ENCODE data around the gene UNC5B. TPM values are rescaled to one million over a fixed set of nuclear protein-coding genes. Genes with fewer than 3 reads are reported as not detected.
"Not testable (repeated sequence)": the region's sequence is repeated elsewhere in the genome, so short reads cannot be mapped to it uniquely, and the experiment has no call there.

The UNC5B gene
- total RNA-seq, 1 donor, result 9.9 TPM

DNA sequence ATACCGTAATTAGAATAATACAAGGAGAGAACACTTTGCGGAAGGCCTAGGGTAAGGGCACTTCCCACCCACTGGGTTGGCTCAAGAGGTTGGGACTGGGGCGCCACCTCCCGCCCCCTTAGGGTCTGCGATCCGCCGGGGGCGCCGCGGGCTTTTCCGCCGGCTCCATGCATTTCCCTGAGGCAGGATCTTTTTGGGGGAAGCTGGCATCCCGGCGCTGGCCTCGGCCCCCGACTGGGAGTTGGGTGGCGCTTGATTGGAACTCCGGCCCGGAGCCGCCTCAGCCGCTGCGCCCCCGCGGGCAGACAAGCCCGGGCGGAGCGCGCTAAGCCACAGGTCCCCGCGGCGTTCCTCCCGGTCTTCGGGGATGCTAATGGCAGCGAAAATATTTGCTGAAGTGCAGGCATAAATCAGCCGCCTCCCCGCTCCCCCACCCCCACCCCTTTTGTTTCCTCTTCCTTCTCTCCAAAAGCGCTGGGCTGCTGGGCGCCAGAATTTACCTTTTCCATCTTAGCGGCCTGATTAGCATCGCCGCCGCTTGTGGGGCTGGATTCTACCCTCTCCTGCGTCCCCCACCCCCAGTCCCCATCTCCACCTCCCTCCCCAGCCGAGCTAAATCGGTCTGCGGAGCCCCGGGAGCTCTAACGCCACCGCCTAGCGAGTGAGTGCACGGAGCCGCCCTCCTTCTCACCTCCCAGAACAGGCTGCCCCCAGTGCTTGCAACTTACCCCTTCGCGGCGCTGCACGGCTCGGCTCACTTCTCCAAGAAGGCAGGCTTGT lies 5.1 kb downstream of the UNC5B start:
- no peak for DNase-seq (ENCODE audit: low read depth)
- H3K4me3 ChIP-seq (ENCODE audit: low read depth, low read length), result peak overlapping the region; percentile 56
- TF ChIP-seq, protein P1, sequence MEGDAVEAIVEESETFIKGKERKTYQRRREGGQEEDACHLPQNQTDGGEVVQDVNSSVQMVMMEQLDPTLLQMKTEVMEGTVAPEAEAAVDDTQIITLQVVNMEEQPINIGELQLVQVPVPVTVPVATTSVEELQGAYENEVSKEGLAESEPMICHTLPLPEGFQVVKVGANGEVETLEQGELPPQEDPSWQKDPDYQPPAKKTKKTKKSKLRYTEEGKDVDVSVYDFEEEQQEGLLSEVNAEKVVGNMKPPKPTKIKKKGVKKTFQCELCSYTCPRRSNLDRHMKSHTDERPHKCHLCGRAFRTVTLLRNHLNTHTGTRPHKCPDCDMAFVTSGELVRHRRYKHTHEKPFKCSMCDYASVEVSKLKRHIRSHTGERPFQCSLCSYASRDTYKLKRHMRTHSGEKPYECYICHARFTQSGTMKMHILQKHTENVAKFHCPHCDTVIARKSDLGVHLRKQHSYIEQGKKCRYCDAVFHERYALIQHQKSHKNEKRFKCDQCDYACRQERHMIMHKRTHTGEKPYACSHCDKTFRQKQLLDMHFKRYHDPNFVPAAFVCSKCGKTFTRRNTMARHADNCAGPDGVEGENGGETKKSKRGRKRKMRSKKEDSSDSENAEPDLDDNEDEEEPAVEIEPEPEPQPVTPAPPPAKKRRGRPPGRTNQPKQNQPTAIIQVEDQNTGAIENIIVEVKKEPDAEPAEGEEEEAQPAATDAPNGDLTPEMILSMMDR (IDR thresholded peaks at IDR 0.05; ENCODE audit: insufficient read depth, low read depth, low read length), result peak; percentile 2

DNA sequence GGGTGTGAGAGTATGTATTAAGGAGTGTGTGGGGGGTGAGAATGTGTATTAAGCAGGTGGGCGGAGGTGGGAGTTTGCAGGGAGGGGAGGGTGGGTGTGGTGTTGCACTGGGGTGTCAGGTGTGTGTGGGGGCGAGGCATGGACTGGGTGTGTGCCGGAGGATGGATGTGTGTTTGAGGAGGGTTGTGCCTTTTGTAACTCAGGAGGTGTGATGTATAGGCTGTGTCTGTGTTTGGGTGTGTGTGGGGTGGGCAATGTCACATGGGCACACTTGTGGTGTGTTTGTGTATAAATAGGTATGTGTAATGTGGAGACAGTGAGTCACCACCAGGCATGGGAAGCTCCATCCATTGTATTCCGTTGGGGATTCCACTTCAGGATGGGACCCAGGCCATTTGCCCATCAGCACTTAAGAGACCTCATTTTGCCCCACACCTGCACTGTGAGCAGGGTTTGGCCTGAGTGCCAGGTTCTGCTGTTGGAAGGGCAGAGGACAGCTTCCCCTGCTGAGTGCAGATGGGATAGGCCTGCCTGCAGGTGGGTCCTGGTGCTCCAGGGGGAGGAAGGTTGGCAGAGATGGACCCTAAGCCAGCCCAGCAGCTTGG lies 5.8 kb downstream of the UNC5B start:
- TF ChIP-seq, protein P1 (IDR thresholded peaks at IDR 0.05; ENCODE audit: insufficient read depth, low read depth, low read length), result no peak
- DNase-seq (ENCODE audit: low read depth), result peak; percentile 64
- H3K4me3 ChIP-seq (ENCODE audit: low read depth, low read length), result peak overlapping the region; percentile 56

DNA sequence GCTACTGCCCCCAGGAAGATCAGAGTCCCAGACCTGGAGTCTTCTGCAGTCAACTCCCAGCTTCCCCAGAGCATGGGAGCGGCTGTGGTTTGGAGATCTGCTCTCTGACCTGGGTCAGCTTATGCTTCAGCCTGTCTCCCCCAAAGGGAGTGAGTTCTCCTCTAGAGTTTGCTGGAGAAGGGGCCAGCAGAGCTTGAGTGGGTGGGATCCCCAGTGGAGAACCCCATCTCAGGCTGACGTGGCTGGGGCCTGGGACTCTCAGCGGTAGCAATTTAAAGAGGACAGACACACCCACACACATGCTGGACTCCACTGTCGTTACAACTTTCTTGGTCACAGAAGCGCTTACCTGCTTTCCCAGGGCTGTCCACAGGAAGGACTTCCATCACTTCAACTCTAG lies 6.3 kb downstream of the UNC5B start:
- H3K4me3 ChIP-seq (ENCODE audit: low read depth, low read length), result no peak overlapping the region
- TF ChIP-seq, protein P1 (IDR thresholded peaks at IDR 0.05; ENCODE audit: insufficient read depth, low read depth, low read length), result no peak
- DNase-seq (ENCODE audit: low read depth), result no peak

DNA sequence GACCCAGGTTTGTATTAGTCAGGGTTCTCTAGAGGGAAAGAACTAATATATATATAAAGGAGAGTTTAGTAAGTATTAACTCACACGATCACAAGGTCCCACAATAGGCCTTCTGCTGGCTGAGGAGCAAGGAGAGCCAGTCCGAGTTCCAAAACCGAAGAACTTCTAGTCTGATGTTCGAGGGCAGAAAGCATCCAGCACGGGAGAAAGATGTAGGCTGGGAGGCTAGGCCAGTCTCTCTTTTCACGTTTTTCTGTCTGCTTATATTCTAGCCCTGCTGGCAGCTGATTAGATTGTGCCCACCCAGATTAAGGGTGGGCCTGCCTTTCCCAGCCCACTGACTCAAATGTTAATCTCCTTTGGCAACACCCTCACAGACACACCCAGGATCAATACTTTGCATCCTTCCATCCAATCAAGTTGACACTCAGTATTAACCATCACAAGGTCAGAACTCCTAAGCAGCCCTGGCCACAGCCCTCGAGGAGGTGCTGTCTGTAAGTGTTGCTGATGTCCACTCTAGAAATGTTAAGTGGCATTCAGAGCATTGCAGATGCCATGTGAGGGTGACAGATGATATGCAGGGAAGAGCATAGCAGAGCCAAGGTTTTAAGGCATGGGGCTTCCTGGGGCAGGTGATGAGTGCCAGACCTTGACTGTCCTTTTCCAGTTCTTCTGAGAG lies 7.0 kb downstream of the UNC5B start:
- not testable (repeated sequence) for H3K4me3 ChIP-seq (ENCODE audit: low read depth, low read length); DNase-seq (ENCODE audit: low read depth)

DNA sequence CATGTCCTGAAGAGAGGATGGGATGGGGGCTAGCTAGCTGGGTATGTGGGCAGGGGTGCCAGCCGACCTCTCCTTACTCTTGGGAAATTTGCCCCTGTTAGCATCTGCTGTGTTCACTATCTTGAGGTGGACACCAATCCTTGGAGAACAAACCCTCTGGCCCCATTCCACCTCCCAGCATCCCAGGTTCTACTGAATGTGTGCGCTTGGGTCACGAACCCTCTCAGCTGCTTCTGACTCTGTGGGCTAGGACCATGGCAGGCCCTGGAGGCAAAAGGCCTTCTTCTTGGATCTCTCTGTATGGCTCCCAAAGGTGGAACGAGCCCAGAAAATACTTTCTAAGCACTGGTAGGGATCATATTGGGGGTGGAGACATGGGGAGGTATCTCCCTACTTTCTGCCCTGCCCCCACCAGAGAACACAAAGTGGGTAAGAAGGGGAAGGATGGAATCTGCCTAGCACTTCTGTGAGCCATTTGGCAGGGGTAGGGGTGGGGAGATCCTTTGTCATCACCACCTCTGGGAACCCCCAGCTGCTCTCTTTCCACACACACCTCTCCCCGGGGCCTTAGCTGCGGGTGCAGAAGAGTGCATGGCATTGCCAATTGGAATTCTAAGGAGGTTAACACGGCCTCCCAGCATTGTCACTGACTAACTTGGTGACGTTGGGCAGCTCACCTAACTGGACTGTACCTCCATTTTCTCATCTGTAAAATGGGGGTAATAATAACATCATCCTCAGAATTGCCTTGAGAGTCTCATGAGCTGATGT lies 7.7 kb downstream of the UNC5B start:
- TF ChIP-seq, protein P1 (IDR thresholded peaks at IDR 0.05; ENCODE audit: insufficient read depth, low read depth, low read length), result no peak
- no peak for DNase-seq (ENCODE audit: low read depth)
- no peak overlapping the region for H3K4me3 ChIP-seq (ENCODE audit: low read depth, low read length)

DNA sequence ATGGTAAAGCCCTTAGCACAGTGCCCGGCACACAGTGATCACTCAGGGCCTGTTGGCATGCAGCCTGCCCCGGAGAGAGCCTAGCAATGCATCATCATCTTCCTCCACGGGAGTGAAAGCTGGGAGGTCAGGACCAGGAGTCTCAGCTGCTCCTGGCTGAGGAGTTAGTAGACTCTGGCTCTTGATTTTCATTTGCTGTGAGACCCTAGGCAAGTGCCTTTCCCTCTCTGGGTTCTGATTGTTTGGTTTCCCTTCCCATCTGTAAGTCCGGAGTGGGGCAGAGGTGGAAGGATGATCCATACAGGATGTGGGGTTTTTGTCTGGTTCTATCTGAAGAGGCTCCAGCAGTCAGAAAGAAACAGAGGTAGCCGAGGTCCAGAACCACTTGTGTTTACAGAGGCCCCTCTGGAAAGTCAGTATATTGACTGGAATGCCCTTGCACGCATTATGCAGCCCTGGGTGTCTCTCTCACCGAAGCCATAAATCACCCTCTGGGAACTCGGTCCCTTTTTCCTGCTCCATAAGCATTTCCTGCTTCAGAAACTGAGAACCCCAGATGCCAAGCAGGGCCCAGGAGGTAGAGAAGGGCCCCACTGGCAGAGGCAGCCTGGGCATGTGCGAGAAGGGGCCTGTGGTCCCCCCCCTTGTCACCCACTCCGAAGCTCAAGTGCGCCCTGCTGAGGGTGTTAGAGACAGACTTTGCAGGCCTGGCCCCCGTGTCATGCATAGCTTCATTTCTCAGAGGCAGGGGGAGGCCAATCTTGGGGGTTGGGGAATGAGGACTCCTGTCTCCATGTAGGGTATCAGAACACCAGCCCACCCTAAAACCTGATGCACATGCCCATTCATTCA lies 8.5 kb downstream of the UNC5B start:
- no peak overlapping the region for H3K4me3 ChIP-seq (ENCODE audit: low read depth, low read length)
- TF ChIP-seq, protein P1 (IDR thresholded peaks at IDR 0.05; ENCODE audit: insufficient read depth, low read depth, low read length), result no peak
- DNase-seq (ENCODE audit: low read depth), result no peak

All from fibroblast of villous mesenchyme (primary cell).